Thoracic aorta (tissue), 2 donors: ENCODE results near the gene ABCC1. TPM values are rescaled to one million over a fixed set of nuclear protein-coding genes. Genes with fewer than 3 reads are reported as not detected.
"Not testable (repeated sequence)": the region's sequence is repeated elsewhere in the genome, so short reads cannot be mapped to it uniquely, and the experiment has no call there.

ENCODE experiments used
- ATAC-seq: fragments of 150-250 bp; one replicate; pipeline ENCODE4 v1.8.0; 2017; ENCODE audit warnings: low read depth; ENCODE audit not compliant: insufficient number of reproducible peaks, low FRiP score
- DNase-seq: peaks from one replicate; pipeline ENCODE4 v3.0.0-alpha.2; 2020; ENCODE audit warnings: low spot score
- H3K27ac ChIP-seq, 2 donors: fragments of 200-600 bp; sonication (generic); 1 replicate in 1 of 2; 2 replicates in 1 of 2; pipeline ENCODE4 v1.5.1; 2016; ENCODE audit warnings: mild to moderate bottlenecking in 2 of 2, moderate library complexity in 2 of 2
- H3K27me3 ChIP-seq: fragments of 200-600 bp; sonication (generic); replicated peaks from 2 replicates; pipeline ENCODE4 v1.6.0; 2016; ENCODE audit warnings: mild to moderate bottlenecking; ENCODE audit not compliant: insufficient read depth
- H3K36me3 ChIP-seq: fragments of 200-600 bp; sonication (generic); one replicate; pipeline ENCODE4 v1.5.1; 2016
- H3K4me1 ChIP-seq, 2 donors: fragments of 200-600 bp; sonication (generic); 1 replicate in 1 of 2; 2 replicates in 1 of 2; pipeline versions ENCODE4 v1.5.1 to v1.6.0; 2016; ENCODE audit warnings: low read depth in 2 of 2, mild to moderate bottlenecking in 1 of 2; ENCODE audit not compliant: control insufficient read depth in 1 of 2
- H3K4me3 ChIP-seq: fragments of 200-600 bp; sonication (generic); 2 replicates; pipeline ENCODE4 v1.5.1; 2016; ENCODE audit warnings: mild to moderate bottlenecking
- H3K9me3 ChIP-seq: fragments of 200-600 bp; sonication (generic); 2 replicates; pipeline ENCODE4 v1.5.1; 2016
- CTCF ChIP-seq: fragments of 200-600 bp; sonication (generic); IDR thresholded peaks from one replicate; pipeline ENCODE4 v1.5.1; 2019; ENCODE audit warnings: antibody characterized with exemption
- total RNA-seq, 2 donors: library from RNA; depleted of rRNA; stranded (reverse); fragments of >200 nt; gene quantifications; one replicate each; pipeline versions ENCODE4 v1.1.0 to v1.2.3, GENCODE V29; 2016

ABCC1 gene
- total RNA-seq, 2 donors from 2014 or later, result 89.2 to 94.9 TPM

GRCh38 chr16:16147316-16147999 lies 198.0 kb downstream of the ABCC1 start:
- Histone ChIP-seq H3K27ac (no peak overlapping the region), H3K4me3 (no peak overlapping the region), H3K36me3 (peaks cover 26% of the 10 kb centered on the region), H3K9me3 (no peaks in the 10 kb centered on the region), H3K27me3 (no peaks in the 10 kb centered on the region), H3K4me1 (peaks cover 3 to 31% of the 10 kb centered on the region in 2 donors)
- no peak for ATAC-seq
- DNase-seq, result no peak
- TF ChIP-seq CTCF, result no peak

GRCh38 chr16:16148000-16148599 lies 198.7 kb downstream of the ABCC1 start:
- H3K27me3 ChIP-seq, ATAC-seq, H3K27ac ChIP-seq, DNase-seq, H3K4me3 ChIP-seq, H3K9me3 ChIP-seq: not testable (repeated sequence)
- Histone ChIP-seq H3K4me1 (peaks cover 3 to 31% of the 10 kb centered on the region in 2 donors), H3K36me3 (peaks cover 22% of the 10 kb centered on the region)

GRCh38 chr16:16148755-16149154 lies 199.3 kb downstream of the ABCC1 start:
- no peak for TF ChIP-seq CTCF

GRCh38 chr16:16149710-16150116 lies 200.3 kb downstream of the ABCC1 start:
- H3K36me3 ChIP-seq, result peaks cover 11% of the 10 kb centered on the region
- H3K4me3 ChIP-seq, result no peak overlapping the region
- ATAC-seq (no peak), DNase-seq (no peak)
- peak overlapping the region in 1 of 2 donors; percentile 55 for H3K27ac ChIP-seq
- TF ChIP-seq CTCF, result no peak
- no peaks in the 10 kb centered on the region for H3K27me3 ChIP-seq
- no peaks in the 10 kb centered on the region for H3K9me3 ChIP-seq
- peaks cover 3 to 31% of the 10 kb centered on the region in 2 donors for H3K4me1 ChIP-seq

More at GRCh38 chr16:16148755-16149154, 199.3 kb downstream of the ABCC1 start:
- no peaks in the 10 kb centered on the region for H3K27me3 ChIP-seq
- no peak overlapping the region for H3K27ac ChIP-seq
- H3K9me3 ChIP-seq, result no peaks in the 10 kb centered on the region
- peaks cover 3 to 31% of the 10 kb centered on the region in 2 donors for H3K4me1 ChIP-seq
- no peak for DNase-seq
- no peak overlapping the region for H3K4me3 ChIP-seq
- no peak for ATAC-seq
- H3K36me3 ChIP-seq, result peaks cover 19% of the 10 kb centered on the region

- ATAC-seq (no peak), DNase-seq (peak; percentile 12)
- Histone ChIP-seq H3K4me1 (peaks cover 3 to 31% of the 10 kb centered on the region in 2 donors), H3K9me3 (no peaks in the 10 kb centered on the region), H3K36me3 (peaks cover 11% of the 10 kb centered on the region), H3K4me3 (peak overlapping the region; percentile 38), H3K27me3 (no peaks in the 10 kb centered on the region), H3K27ac (peak overlapping the region in 1 of 2 donors; percentile 55)
- no peak for TF ChIP-seq CTCF
Observed at GRCh38 chr16:16150117-16150877, 200.9 kb downstream of the ABCC1 start.
